Breast epithelium (tissue), 4 donors: Measurements from ENCODE around the gene EPS8. TPM values are rescaled to one million over a fixed set of nuclear protein-coding genes. Genes with fewer than 3 reads are reported as not detected.

Source experiments
- DNase-seq, 2 donors: peaks; one replicate each; pipeline ENCODE4 v3.0.0-alpha.2; 2019; ENCODE audit warnings: low spot score in 2 of 2
- H3K27ac ChIP-seq, 2 donors: fragments of 200-600 bp; sonication (generic) in 1 of 2; one replicate each; pipeline ENCODE4 v1.5.1; 2016 to 2019; ENCODE audit warnings: mild to moderate bottlenecking in 1 of 2
- H3K27me3 ChIP-seq, 2 donors: fragments of 200-600 bp; sonication (generic) in 1 of 2; one replicate each; pipeline versions ENCODE4 v1.5.1 to v1.6.0; 2017 to 2019; ENCODE audit warnings: control low read depth in 1 of 2, mild to moderate bottlenecking in 1 of 2
- H3K36me3 ChIP-seq: fragments of 200-600 bp; one replicate; pipeline ENCODE4 v1.5.1; 2019
- H3K4me1 ChIP-seq, 2 donors: fragments of 200-600 bp; sonication (generic); one replicate each; pipeline ENCODE4 v1.5.1; 2016 to 2019; ENCODE audit warnings: control low read depth in 1 of 2
- H3K4me3 ChIP-seq, 3 donors: fragments of 200-600 bp; sonication (generic); 1 replicate in 2 of 3; 2 replicates in 1 of 3; pipeline ENCODE4 v1.5.1; 2016 to 2019; ENCODE audit warnings: mild to moderate bottlenecking in 3 of 3, moderate library complexity in 2 of 3
- H3K9me3 ChIP-seq, 2 donors: fragments of 200-600 bp; sonication (generic) in 1 of 2; one replicate each; pipeline ENCODE4 v1.5.1; 2016 to 2019; ENCODE audit warnings: control low read depth in 1 of 2
- POLR2A ChIP-seq: fragments of 450-650 bp; IDR thresholded peaks from one replicate; pipeline ENCODE4 v1.6.1; 2016; ENCODE audit warnings: antibody characterized with exemption, mild to moderate bottlenecking, moderate library complexity
- POLR2AphosphoS5 ChIP-seq, 3 donors: sonication (generic); formaldehyde crosslinking; IDR thresholded peaks; one replicate each; pipeline ENCODE4 v1.6.1; 2017; ENCODE audit warnings: antibody characterized with exemption in 3 of 3
- intact Hi-C: fragments of 100-400 bp; cut with DNase I; formaldehyde crosslinking; loops from one replicate; pipeline ENCODE4 v1.15.1; 2023; ENCODE audit warnings: low total_unique reads
- total RNA-seq, 3 donors: library from RNA; depleted of rRNA; stranded (reverse); fragments of >200 nt; gene quantifications; one replicate each; pipeline ENCODE4 v1.1.0, GENCODE V29; 2016
- TF ChIP-seq, protein P1 (sequence below), 3 donors: fragments of 450-650 bp; IDR thresholded peaks; one replicate each; pipeline ENCODE4 v1.5.1; 2016 to 2017; ENCODE audit warnings: antibody characterized with exemption in 3 of 3, mild to moderate bottlenecking in 3 of 3, moderate library complexity in 3 of 3

EPS8 gene
- total RNA-seq, 3 donors from 2014 or later, result 137 to 244 (median 168) TPM

DNA sequence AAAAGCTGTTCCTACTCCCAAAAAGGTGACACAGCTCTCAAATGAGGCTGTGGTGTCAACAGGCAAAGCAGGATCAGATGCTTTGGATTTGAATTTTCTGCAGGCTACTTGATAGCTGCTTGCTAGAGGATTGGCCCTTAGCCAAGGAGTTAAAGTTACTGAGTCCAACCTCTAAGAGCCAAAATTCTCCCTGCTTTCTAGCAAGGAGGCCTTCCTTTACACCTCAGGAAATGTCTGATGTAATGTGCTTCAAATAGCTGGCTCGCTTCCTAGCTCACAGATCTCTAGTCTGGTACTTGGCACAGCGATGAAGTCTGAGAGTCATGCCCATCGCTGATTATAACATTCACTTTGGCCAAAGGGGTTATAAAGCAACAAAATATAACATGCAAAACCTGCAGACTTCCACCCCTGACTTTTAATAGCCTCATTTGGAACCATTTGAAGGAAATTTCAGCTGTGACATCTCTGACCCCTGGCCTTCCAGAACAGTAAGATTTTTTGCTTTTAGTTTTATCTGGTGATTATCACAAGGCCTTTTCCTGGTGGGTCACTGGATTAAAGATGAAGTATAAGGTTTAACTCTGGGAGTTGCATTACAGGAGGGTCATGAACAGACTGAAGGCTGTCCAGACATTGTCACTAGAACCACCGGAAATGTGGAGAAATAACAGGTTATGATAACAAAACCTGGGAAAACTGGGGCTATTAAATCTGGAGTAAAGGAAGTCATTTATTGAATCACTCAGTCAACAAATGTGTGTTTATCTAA lies 189.7 kb downstream of the EPS8 start:
- intact Hi-C loops, result no loop called here
- no peak overlapping the region for H3K4me3 ChIP-seq
- TF ChIP-seq, protein P1, sequence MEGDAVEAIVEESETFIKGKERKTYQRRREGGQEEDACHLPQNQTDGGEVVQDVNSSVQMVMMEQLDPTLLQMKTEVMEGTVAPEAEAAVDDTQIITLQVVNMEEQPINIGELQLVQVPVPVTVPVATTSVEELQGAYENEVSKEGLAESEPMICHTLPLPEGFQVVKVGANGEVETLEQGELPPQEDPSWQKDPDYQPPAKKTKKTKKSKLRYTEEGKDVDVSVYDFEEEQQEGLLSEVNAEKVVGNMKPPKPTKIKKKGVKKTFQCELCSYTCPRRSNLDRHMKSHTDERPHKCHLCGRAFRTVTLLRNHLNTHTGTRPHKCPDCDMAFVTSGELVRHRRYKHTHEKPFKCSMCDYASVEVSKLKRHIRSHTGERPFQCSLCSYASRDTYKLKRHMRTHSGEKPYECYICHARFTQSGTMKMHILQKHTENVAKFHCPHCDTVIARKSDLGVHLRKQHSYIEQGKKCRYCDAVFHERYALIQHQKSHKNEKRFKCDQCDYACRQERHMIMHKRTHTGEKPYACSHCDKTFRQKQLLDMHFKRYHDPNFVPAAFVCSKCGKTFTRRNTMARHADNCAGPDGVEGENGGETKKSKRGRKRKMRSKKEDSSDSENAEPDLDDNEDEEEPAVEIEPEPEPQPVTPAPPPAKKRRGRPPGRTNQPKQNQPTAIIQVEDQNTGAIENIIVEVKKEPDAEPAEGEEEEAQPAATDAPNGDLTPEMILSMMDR (IDR thresholded peaks at IDR 0.05), result no peak
- TF ChIP-seq POLR2AphosphoS5 (IDR thresholded peaks at IDR 0.05) (no peak), POLR2A (no peak)
- no peaks in the 10 kb centered on the region for H3K27me3 ChIP-seq
- DNase-seq, result no peak
- H3K36me3 ChIP-seq, result no peaks in the 10 kb centered on the region
- peaks cover 0 to 5% of the 10 kb centered on the region in 2 donors for H3K4me1 ChIP-seq
- H3K9me3 ChIP-seq, result no peaks in the 10 kb centered on the region
- H3K27ac ChIP-seq, result peak overlapping the region in 1 of 2 donors; percentile 17

DNA sequence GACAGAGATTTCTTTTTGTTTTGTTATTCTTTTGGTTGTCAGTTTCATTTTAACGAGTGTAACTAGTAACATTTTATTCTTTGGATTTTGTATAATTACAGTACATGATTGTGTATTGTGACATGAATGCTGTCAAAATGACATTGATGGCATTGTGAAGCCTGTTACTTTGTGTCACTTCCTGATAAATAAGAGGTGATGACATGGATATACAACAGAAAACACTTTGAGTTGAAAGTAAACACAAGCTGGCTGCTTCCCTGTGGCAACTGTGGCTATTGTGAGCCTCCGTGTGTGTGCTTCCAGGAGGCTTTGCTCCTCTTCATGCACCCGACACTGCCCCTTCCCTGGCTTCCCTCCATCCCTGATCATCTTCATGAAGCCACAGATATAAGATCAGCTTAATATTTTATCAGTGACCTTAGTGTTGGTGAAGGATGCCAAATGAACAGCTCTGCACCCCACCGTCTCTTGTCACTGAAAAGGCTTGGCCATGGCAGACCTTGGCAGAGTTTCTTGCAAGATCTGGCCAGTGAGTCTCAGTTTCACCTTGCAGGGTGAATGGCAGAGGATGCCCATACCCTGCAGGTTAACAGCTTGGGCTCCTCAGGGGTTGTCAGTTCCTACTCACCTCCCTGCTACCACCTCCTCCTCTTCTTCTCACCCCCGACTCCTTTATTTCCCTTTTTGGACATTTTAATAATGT lies 191.9 kb downstream of the EPS8 start:
- H3K27me3 ChIP-seq, result no peaks in the 10 kb centered on the region
- H3K27ac ChIP-seq, result no peak overlapping the region
- intact Hi-C loops, result no loop called here
- no peak overlapping the region for H3K4me3 ChIP-seq
- no peak for TF ChIP-seq POLR2A
- TF ChIP-seq, protein P1 (IDR thresholded peaks at IDR 0.05), result no peak
- TF ChIP-seq POLR2AphosphoS5 (IDR thresholded peaks at IDR 0.05), result no peak
- no peaks in the 10 kb centered on the region for H3K9me3 ChIP-seq
- peaks cover 0 to 5% of the 10 kb centered on the region in 2 donors for H3K4me1 ChIP-seq
- no peaks in the 10 kb centered on the region for H3K36me3 ChIP-seq
- DNase-seq, result no peak

DNA sequence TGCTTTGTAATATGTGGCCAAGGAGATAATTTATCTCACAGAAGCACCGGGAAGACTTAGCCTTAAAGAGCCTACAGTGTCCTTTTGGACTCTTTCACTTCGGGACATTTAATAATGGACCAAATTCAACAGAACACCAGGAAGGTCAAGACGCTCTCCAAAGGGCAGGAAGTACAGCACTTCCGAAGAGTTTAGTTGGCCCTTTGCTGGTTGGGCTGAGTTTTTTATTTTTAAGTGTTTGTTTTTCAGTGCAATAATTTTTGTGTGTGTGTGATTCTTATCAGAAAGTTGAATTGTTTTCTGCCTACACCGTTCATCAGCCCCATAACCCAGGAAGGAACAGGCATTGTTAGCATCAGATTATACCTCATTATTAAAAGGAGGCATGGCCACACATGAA lies 193.0 kb downstream of the EPS8 start:
- H3K27ac ChIP-seq, result peak overlapping the region in 1 of 2 donors; percentile 70
- no peak for DNase-seq
- intact Hi-C loops, result no loop called here
- no peaks in the 10 kb centered on the region for H3K9me3 ChIP-seq
- no peaks in the 10 kb centered on the region for H3K36me3 ChIP-seq
- no peak overlapping the region for H3K4me3 ChIP-seq
- H3K4me1 ChIP-seq, result peaks cover 0 to 5% of the 10 kb centered on the region in 2 donors
- no peaks in the 10 kb centered on the region for H3K27me3 ChIP-seq
- TF ChIP-seq POLR2A, result no peak
- no peak for TF ChIP-seq POLR2AphosphoS5 (IDR thresholded peaks at IDR 0.05)
- TF ChIP-seq, protein P1 (IDR thresholded peaks at IDR 0.05), result no peak

DNA sequence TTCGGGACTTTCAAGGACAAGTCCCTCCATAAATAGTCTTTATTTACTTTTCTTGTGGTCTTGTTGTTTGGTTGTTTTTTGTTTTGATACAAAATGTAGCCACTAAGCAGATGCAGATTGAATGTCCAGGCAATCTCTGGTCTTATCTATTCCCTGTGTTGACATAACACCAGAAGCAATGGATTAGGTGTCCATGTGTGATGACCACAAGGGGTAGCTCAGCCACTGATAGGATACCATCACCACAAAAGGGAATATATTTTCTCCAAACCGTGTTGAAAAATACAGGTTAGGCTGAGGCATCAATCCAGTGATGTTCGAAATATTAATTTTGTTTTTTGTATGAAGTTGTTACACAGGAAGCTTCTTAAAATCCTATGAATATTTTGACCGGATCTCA lies 196.3 kb downstream of the EPS8 start:
- Histone ChIP-seq H3K27ac (no peak overlapping the region), H3K9me3 (no peaks in the 10 kb centered on the region), H3K4me1 (no peaks in the 10 kb centered on the region), H3K27me3 (no peaks in the 10 kb centered on the region), H3K36me3 (no peaks in the 10 kb centered on the region), H3K4me3 (no peak overlapping the region)
- TF ChIP-seq, protein P1 (IDR thresholded peaks at IDR 0.05), result no peak
- no peak for TF ChIP-seq POLR2A
- TF ChIP-seq POLR2AphosphoS5 (IDR thresholded peaks at IDR 0.05), result no peak
- DNase-seq, result no peak
- intact Hi-C loops, result loop anchor here (5.0 kb wide), 1 partner anchor 264 kb away; no protein-coding TSS in a partner anchor

DNA sequence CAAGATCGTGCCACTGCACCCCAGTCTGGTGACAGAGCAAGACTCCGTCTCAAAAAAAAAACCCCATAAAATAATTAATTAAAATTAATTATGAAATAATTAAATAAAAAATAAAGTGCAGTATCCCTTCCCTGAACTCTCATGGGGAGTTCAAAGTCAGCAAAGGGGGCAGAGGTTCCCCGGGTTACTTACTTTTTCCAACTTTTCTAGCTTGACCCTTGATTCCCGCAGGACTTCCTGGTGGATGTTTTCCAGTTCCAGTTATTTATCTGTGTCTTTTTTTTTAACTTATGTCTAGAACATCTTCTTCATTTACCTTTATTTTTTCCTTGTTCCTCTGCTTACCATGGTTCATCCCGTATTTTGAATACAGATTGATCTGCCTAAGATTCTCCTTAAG lies 197.4 kb downstream of the EPS8 start:
- Histone ChIP-seq H3K27ac (no peak overlapping the region), H3K9me3 (no peaks in the 10 kb centered on the region), H3K4me3 (no peak overlapping the region), H3K4me1 (no peaks in the 10 kb centered on the region), H3K27me3 (no peaks in the 10 kb centered on the region), H3K36me3 (no peaks in the 10 kb centered on the region)
- TF ChIP-seq POLR2A (no peak), POLR2AphosphoS5 (IDR thresholded peaks at IDR 0.05) (no peak)
- TF ChIP-seq, protein P1 (IDR thresholded peaks at IDR 0.05), result no peak
- no peak for DNase-seq
- intact Hi-C loops, result loop anchor here (5.0 kb wide), 1 partner anchor 265 kb away; no protein-coding TSS in a partner anchor
